GM19023 (cell line): Measurements from ENCODE around the gene OVCH2.

ENCODE experiments used
- ATAC-seq: cut with Tn5 transposase; IDR thresholded peaks from one replicate; pipeline ENCODE4 v1.9.1; 2021; ENCODE audit warnings: mild to moderate bottlenecking, moderate library complexity; ENCODE audit not compliant: unreplicated experiment

OVCH2 gene

DNA sequence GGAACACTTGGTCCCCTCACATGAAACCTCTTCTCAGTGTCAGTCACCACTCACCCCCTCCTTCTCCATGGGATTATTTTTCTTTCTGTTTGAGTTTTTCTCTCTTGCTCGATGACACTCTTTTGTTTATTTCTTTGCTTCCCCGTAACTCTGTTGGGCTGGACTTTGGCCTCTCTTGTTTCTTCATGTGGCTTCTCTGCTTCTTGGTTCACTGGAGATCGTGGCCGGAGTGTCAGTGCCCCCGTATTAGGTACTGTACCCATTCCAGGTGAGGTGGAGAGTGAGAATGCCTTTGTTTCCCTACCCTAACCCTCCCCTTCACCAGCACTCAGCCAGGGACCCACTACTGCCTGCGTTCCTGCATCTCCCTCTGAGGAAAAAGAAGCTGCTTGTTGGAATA lies 65.5 kb downstream of the OVCH2 start:
- no peak for ATAC-seq

DNA sequence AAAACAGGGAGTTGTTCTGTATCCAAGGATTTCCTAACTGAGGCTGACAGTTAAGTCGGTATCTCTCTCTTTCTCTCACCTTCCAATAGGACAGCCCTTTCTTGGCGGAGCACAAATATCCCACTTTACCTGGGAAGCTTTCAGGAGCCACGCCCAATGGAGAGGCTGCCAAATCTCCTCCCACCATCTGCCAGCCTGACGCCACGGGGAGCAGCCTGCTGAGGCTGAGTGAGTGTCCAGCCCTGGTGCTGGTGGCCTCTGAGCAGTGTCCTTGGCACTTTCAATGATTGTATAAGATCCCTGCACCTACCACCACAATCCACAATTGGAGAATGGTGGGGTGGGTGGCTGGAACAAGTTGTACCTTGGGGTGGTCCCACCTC lies 66.6 kb downstream of the OVCH2 start:
- ATAC-seq: no peak
